Astrocyte of the spinal cord (primary cell): ENCODE results near the gene GALNT10.
A peak's percentile ranks its signal among the peaks of the same experiment; 100 is the strongest.

Source experiments
- DNase-seq: peaks from one replicate; pipeline ENCODE4 v3.0.0; 2011; ENCODE audit warnings: low read depth, low spot score
- H3K4me3 ChIP-seq: 2 replicates; pipeline ENCODE4 v1.5.1; 2011; ENCODE audit warnings: low read depth, mild to moderate bottlenecking, low read length, moderate library complexity
- CTCF ChIP-seq: IDR thresholded peaks from 2 replicates; pipeline ENCODE4 v1.5.1; 2012; ENCODE audit warnings: low read depth, mild to moderate bottlenecking, low read length, inconsistent platforms
- in situ Hi-C: cut with HindIII; loops from 2 replicates; pipeline ENCODE4 v1.10.0; 2017; ENCODE audit warnings: low sequenced_read_pairs

The GALNT10 gene

DNA sequence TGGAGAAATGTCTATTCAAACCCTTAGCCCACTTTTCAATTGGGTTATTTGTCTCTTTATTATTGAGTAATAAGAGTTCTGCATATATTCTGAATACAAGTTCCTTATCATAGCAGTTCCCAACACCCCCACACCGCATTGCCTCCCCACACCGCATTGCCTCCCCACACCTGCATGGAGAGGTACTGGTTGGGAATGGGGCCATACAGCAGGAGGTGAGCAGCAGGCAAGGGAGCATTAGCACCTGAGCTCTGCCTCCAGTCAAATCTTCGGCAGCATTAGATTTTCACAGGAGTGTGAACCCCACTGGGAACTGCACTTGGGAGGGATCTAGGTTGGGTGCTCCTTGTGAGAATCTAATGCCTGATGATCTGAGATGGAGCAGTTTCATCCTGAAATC lies 244.7 kb downstream of the GALNT10 start:
- H3K4me3 ChIP-seq: no peak overlapping the region
- in situ Hi-C loops: no loop called here
- TF ChIP-seq CTCF: no peak
- no peak for DNase-seq

DNA sequence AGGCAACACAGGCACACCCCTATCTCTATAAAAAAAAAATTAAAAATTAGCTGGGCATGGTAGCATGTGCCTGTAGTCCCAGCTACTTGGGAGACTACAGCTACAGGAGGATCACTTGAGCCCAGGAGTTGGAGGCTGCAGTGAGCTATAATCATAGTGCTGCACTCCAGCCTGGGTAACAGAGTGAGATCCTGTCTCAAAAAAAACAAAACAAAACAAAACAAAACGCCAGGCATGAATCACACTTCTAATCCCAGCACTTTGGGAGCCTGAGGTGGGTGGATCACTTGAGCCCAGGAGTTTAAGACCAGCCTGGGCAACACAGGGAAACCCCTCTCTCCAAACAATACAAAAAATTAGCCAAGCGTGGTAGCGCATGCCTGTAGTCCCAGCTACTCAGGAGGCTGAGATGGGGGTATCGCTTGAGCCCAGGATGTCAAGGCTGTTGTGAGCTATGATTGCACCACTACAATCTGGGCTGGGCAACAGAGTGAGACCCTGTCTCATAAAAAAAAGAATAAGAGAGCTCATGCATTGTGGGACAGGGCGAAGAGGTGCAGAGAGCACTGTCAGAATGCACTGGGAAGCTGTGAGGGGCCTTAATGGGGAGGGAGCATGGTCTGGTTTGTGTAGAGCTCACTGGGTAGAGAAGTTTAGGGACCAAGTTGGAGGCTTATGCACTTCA lies 246.9 kb downstream of the GALNT10 start:
- no peak for TF ChIP-seq CTCF
- H3K4me3 ChIP-seq: no peak overlapping the region
- no peak for DNase-seq
- in situ Hi-C loops: no loop called here

DNA sequence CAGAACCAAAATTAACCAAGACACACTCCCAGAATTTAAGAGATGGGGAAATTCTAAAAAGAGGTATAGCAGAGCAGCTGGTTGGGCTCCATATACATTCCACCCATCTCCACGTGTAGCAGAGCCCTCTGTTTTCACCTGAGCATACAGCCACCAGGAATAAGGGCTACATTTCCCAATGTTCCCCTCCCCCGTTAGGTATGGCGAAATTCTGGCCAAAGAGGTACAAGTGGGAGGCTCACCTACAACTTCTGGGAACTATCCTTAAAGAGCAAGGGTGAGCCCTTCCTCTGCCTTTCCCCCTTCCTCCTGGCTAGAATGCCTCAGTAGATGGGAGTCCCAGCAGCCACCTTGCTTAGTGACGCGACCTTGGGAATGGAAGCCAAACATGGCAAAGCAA lies 250.0 kb downstream of the GALNT10 start:
- no peak overlapping the region for H3K4me3 ChIP-seq
- DNase-seq: no peak
- no peak for TF ChIP-seq CTCF
- in situ Hi-C loops: no loop called here

GRCh38 chr5:154442801-154443200 lies 252.3 kb downstream of the GALNT10 start:
- no peak for TF ChIP-seq CTCF
- DNase-seq: no peak
- in situ Hi-C loops: no loop called here

DNA sequence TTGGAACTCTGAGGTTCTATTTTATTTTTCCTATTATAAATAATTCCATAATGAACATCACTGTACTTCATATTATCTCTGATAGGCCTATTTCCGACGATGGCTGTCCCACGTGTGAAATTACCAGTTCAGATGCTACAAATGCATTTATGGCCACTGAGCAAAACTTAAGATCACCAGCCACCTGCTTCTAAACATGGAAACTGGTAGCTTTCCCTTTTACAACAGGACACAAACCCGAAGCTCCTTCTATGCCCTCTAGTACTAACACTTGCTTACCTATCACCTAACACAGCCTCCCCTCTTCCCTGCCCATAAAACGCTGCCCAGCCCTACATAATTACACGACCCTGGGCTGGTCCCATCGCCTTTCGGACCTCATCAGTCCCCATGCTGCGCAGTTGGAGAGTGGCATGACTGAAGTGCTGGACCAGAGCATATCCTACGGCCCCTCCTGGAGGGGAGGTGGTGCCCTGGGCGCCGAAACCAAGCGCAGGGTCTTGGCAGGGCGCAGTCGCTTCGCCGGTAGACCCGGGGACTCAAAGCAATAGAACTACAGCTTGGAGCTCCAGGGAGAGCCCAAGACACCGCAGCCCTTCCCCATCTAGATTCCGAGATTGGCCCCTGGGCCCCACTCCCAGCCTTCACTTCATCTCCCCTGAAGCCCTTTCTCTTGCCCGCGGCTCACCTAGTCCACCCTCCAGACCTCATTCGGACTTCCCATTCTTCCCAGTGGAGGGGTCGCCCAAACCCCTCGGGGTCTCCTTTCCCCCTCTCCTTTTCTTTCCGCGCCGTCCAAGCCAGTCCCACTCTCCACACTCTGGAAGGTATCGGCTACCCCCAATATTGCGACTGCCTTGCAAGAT lies 254.3 kb downstream of the GALNT10 start:
- no peak for TF ChIP-seq CTCF
- no peak for DNase-seq
- peak overlapping the region; percentile 86 for H3K4me3 ChIP-seq
- in situ Hi-C loops: no loop called here

More at GRCh38 chr5:154442801-154443200, 252.3 kb downstream of the GALNT10 start:
- H3K4me3 ChIP-seq: no peak overlapping the region

- no peak for TF ChIP-seq CTCF
- in situ Hi-C loops: no loop called here
Measured at GRCh38 chr5:154445422-154446194, 255.1 kb downstream of the GALNT10 start, which contains the start of gene SAP30L. Gene SAP30L, plus strand, starts transcription at chr5:154445997. Its CDS starts 608 bp downstream, at chr5:154446605.

More at GRCh38 chr5:154445422-154446194, 255.1 kb downstream of the GALNT10 start, which contains the start of gene SAP30L:
- H3K4me3 ChIP-seq: peak within 1 kb of the TSS; percentile 86
- DNase-seq: peak; percentile 95
